ENCODE measurements around the gene ANKRD55. TPM values are rescaled to one million over a fixed set of nuclear protein-coding genes. Genes with fewer than 3 reads are reported as not detected.

Gene ANKRD55
- total and polyA plus RNA-seq, 2 donors (not counting 1 experiment from before 2014, with no cell fraction given) = 0.07 TPM; not detected in 1

GRCh38 chr5:56071470-56071869 lies 161.7 kb downstream of the ANKRD55 start:
- Histone ChIP-seq H3K9me3 (ENCODE audit: control extremely low read depth in 1 of 3, control insufficient read depth in 2 of 3, insufficient read depth in 1 of 3, low read length in 2 of 3) (no peaks in the 10 kb centered on the region), H3K27ac (ENCODE audit: low read length in 2 of 2) (no peak overlapping the region), H3K4me3 (ENCODE audit: control extremely low read depth in 1 of 5, extremely low read depth in 1 of 5, insufficient read depth in 1 of 5, low read depth in 2 of 5, low read length in 4 of 5) (no peak overlapping the region), H3K4me2 (replicated peaks; ENCODE audit: low read depth, low read length, poor library complexity, severe bottlenecking) (peak overlapping the region; percentile 45), H3K9ac (ENCODE audit: low read length) (no peak overlapping the region), H2AFZ (ENCODE audit: insufficient read depth, low read depth, low read length, poor library complexity, severe bottlenecking) (peak overlapping the region; percentile 61), H3K4me1 (ENCODE audit: control insufficient read depth in 2 of 2, insufficient read depth in 2 of 2, low read length in 2 of 2) (peaks cover 13 to 14% of the 10 kb centered on the region in 2 donors), H3K79me2 (ENCODE audit: control insufficient read depth, insufficient read depth, low read length) (no peaks in the 10 kb centered on the region), H3K36me3 (replicated peaks in 1 of 2; ENCODE audit: control extremely low read depth in 1 of 2, control insufficient read depth in 1 of 2, extremely low read depth in 1 of 2, insufficient read depth in 2 of 2, low read length in 1 of 2) (no peaks in the 10 kb centered on the region), H3K27me3 (replicated peaks in 1 of 4; ENCODE audit: control extremely low read depth in 1 of 4, control insufficient read depth in 3 of 4, insufficient read depth in 4 of 4, low read length in 3 of 4) (no peaks in the 10 kb centered on the region), H4K20me1 (ENCODE audit: control insufficient read depth, insufficient read depth, low read length, poor library complexity, severe bottlenecking) (no peaks in the 10 kb centered on the region)
- WGBS (ENCODE audit: insufficient coverage) = 27% methylated on average over 4 of the region's 4 CpGs
- intact Hi-C loops (cut with micrococcal nuclease) = no loop called here
- ChIA-PET POLR2A (no interaction called here), CTCF (interaction anchor here (1.2 kb wide), 1 partner anchor 134 kb away, joined by 3 read pairs; no protein-coding TSS in a partner anchor)
- H3K27me3 Mint-ChIP-seq = peaks cover 4% of the 10 kb centered on the region
- no peak for DNase-seq
- peak overlapping the region; percentile 12 for H3K4me3 Mint-ChIP-seq
- no peak for ATAC-seq (ENCODE audit: low read depth)
- no peak overlapping the region for H3K27ac Mint-ChIP-seq
- no peak for TF ChIP-seq CTCF (IDR thresholded peaks at IDR 0.05)
- no peak for TF ChIP-seq EZH2 (IDR thresholded peaks at IDR 0.05; ENCODE audit: borderline replicate concordance, insufficient read depth, low read depth, low read length, poor library complexity, severe bottlenecking)
- peaks cover 16% of the 10 kb centered on the region for H3K4me1 Mint-ChIP-seq
- no peaks in the 10 kb centered on the region for H3K9me3 Mint-ChIP-seq (ENCODE audit: insufficient read depth)

- Histone ChIP-seq H3K4me3 (ENCODE audit: control extremely low read depth in 1 of 5, extremely low read depth in 1 of 5, insufficient read depth in 1 of 5, low read depth in 2 of 5, low read length in 4 of 5) (no peak overlapping the region), H3K9me3 (ENCODE audit: control extremely low read depth in 1 of 3, control insufficient read depth in 2 of 3, insufficient read depth in 1 of 3, low read length in 2 of 3) (no peaks in the 10 kb centered on the region), H3K36me3 (replicated peaks in 1 of 2; ENCODE audit: control extremely low read depth in 1 of 2, control insufficient read depth in 1 of 2, extremely low read depth in 1 of 2, insufficient read depth in 2 of 2, low read length in 1 of 2) (no peaks in the 10 kb centered on the region), H3K79me2 (ENCODE audit: control insufficient read depth, insufficient read depth, low read length) (no peaks in the 10 kb centered on the region), H3K4me1 (ENCODE audit: control insufficient read depth in 2 of 2, insufficient read depth in 2 of 2, low read length in 2 of 2) (peaks cover 13 to 14% of the 10 kb centered on the region in 2 donors), H3K4me2 (replicated peaks; ENCODE audit: low read depth, low read length, poor library complexity, severe bottlenecking) (peak overlapping the region; percentile 45), H4K20me1 (ENCODE audit: control insufficient read depth, insufficient read depth, low read length, poor library complexity, severe bottlenecking) (no peaks in the 10 kb centered on the region), H3K27ac (ENCODE audit: low read length in 2 of 2) (no peak overlapping the region), H3K27me3 (replicated peaks in 1 of 4; ENCODE audit: control extremely low read depth in 1 of 4, control insufficient read depth in 3 of 4, insufficient read depth in 4 of 4, low read length in 3 of 4) (no peaks in the 10 kb centered on the region), H2AFZ (ENCODE audit: insufficient read depth, low read depth, low read length, poor library complexity, severe bottlenecking) (peak overlapping the region; percentile 61), H3K9ac (ENCODE audit: low read length) (no peak overlapping the region)
- H3K4me3 Mint-ChIP-seq = peak overlapping the region; percentile 12
- POLR2A ChIA-PET = no interaction called here
- no peak overlapping the region for H3K27ac Mint-ChIP-seq
- no CpG with 5 or more reads among the region's 2 CpGs for WGBS (ENCODE audit: insufficient coverage)
- peak; percentile 23 for DNase-seq
- no peaks in the 10 kb centered on the region for H3K9me3 Mint-ChIP-seq (ENCODE audit: insufficient read depth)
- intact Hi-C loops (cut with micrococcal nuclease) = no loop called here
- ATAC-seq (ENCODE audit: low read depth) = peak; percentile 31
- TF ChIP-seq EZH2 (IDR thresholded peaks at IDR 0.05; ENCODE audit: borderline replicate concordance, insufficient read depth, low read depth, low read length, poor library complexity, severe bottlenecking) = no peak
- no peak for TF ChIP-seq CTCF (IDR thresholded peaks at IDR 0.05)
- H3K4me1 Mint-ChIP-seq = peaks cover 16% of the 10 kb centered on the region
- CTCF ChIA-PET = interaction anchor here (1.2 kb wide), 1 partner anchor 134 kb away, joined by 3 read pairs; no protein-coding TSS in a partner anchor
- H3K27me3 Mint-ChIP-seq = peaks cover 4% of the 10 kb centered on the region
Measured at GRCh38 chr5:56070851-56071465, 162.2 kb downstream of the ANKRD55 start.

Measured in B cell (primary cell).